ENCODE data around the gene NT5C1B.

Gene NT5C1B

DNA sequence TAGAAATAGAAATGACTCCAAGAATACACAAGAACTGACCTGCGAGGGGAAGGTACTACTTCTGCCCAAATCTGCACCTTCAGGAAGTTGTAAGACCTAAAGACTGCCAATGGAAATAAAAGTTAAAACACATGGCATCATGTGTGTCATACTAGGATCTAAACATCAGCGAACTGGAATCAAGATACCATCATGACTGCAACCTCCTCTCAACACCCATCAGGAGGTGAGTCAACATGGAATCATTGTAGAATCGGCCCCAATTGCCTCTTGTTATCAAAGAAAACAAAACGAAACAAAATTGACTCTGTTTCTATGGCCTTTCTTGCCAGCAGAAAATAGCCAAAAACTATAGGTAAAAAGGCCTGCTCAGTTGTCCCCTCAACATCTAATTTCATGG lies 44.0 kb downstream of the NT5C1B start:
- no peak overlapping the region for H3K4me3 ChIP-seq (ENCODE audit: low read depth in 1 of 5, low read length in 5 of 5)
- peaks cover 0 to 4% (median 4%) of the 10 kb centered on the region in 5 donors for H3K4me1 ChIP-seq (ENCODE audit: control insufficient read depth in 5 of 5, insufficient read depth in 5 of 5, low read length in 5 of 5)
- no peaks in the 10 kb centered on the region for H3K36me3 ChIP-seq (ENCODE audit: control insufficient read depth in 5 of 5, insufficient read depth in 5 of 5, low read length in 5 of 5)

DNA sequence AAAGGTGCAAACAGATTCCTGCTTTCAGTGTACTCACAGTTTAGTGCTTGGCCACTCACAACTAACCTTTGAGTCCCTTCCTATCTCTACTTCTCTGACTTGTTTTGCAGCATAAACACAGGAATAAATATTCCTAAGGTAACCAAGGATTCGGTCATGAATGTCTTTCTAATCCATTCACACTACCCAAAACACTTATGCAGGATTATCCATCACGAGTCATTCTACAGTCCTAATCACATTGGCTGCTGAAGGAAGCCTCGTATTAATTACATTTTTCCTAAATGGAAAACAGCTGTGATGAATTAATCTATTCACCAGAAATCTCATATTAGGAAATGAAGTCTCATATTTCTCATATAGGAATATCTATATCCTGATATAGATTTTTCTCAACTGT lies 45.2 kb downstream of the NT5C1B start:
- Histone ChIP-seq H3K27ac (ENCODE audit: low read depth, low read length) (no peak overlapping the region), H3K9ac (ENCODE audit: low read length in 5 of 5) (no peak overlapping the region), H3K27me3 (ENCODE audit: control insufficient read depth in 5 of 5, insufficient read depth in 4 of 5, low read length in 5 of 5) (no peaks in the 10 kb centered on the region), H3K4me1 (ENCODE audit: control insufficient read depth in 5 of 5, insufficient read depth in 5 of 5, low read length in 5 of 5) (peaks cover 0 to 4% (median 4%) of the 10 kb centered on the region in 5 donors), H3K36me3 (ENCODE audit: control insufficient read depth in 5 of 5, insufficient read depth in 5 of 5, low read length in 5 of 5) (no peaks in the 10 kb centered on the region), H3K4me3 (ENCODE audit: low read depth in 1 of 5, low read length in 5 of 5) (no peak overlapping the region), H3K9me3 (ENCODE audit: control insufficient read depth in 5 of 5, low read length in 5 of 5) (no peaks in the 10 kb centered on the region)

More for the DNA sequence above, 44.0 kb downstream of the NT5C1B start:
- Histone ChIP-seq H3K9ac (ENCODE audit: low read length in 5 of 5) (no peak overlapping the region), H3K9me3 (ENCODE audit: control insufficient read depth in 5 of 5, low read length in 5 of 5) (no peaks in the 10 kb centered on the region), H3K27ac (ENCODE audit: low read depth, low read length) (no peak overlapping the region), H3K27me3 (ENCODE audit: control insufficient read depth in 5 of 5, insufficient read depth in 4 of 5, low read length in 5 of 5) (no peaks in the 10 kb centered on the region)

DNA sequence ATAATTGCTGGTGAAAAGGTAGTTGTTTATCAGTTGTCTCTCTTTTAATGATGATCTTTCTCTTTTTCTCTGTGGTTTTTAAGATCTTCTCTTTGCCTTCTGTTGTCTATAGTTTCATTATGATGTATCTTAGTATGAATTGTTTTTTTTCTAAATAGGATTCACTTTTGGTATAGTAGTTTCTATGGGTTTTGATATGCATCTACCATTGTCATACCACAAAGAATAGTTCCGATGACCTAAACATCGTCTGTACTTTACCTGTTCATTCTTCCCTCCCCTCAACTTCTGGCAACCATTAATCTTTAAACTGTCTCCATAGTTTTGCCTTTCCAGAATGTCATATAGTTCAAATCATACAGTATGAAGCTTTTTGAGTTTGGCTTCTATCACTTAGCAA lies 48.5 kb downstream of the NT5C1B start:
- Histone ChIP-seq H3K9ac (ENCODE audit: low read length in 5 of 5) (no peak overlapping the region), H3K4me1 (ENCODE audit: control insufficient read depth in 5 of 5, insufficient read depth in 5 of 5, low read length in 5 of 5) (no peaks in the 10 kb centered on the region), H3K27ac (ENCODE audit: low read depth, low read length) (no peak overlapping the region), H3K27me3 (ENCODE audit: control insufficient read depth in 5 of 5, insufficient read depth in 4 of 5, low read length in 5 of 5) (no peaks in the 10 kb centered on the region), H3K4me3 (ENCODE audit: low read depth in 1 of 5, low read length in 5 of 5) (no peak overlapping the region), H3K36me3 (ENCODE audit: control insufficient read depth in 5 of 5, insufficient read depth in 5 of 5, low read length in 5 of 5) (no peaks in the 10 kb centered on the region), H3K9me3 (ENCODE audit: control insufficient read depth in 5 of 5, low read length in 5 of 5) (no peaks in the 10 kb centered on the region)

DNA sequence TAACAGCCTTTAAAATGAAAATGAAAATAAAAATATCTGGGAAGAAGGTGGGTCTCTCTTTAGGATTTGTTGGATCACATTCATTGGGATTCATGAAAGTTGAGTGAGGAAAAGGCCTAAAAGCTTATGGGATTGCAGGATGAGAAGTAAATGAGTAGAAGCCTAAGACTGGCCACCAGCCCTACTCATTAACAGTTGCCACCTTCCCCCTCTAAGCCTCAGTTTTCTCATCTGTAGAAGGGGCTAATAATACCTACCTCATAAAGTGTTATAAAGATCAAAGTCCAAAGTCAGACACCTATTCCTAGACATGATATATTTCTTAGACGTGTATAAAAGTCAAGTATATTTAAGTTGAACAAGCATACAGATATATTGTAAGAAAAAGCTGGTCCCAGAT lies 52.7 kb downstream of the NT5C1B start:
- H3K9ac ChIP-seq (ENCODE audit: low read length in 5 of 5) = no peak overlapping the region
- no peak overlapping the region for H3K4me3 ChIP-seq (ENCODE audit: low read depth in 1 of 5, low read length in 5 of 5)
- no peak overlapping the region for H3K27ac ChIP-seq (ENCODE audit: low read depth, low read length)
- no peaks in the 10 kb centered on the region for H3K36me3 ChIP-seq (ENCODE audit: control insufficient read depth in 5 of 5, insufficient read depth in 5 of 5, low read length in 5 of 5)
- H3K27me3 ChIP-seq (ENCODE audit: control insufficient read depth in 5 of 5, insufficient read depth in 4 of 5, low read length in 5 of 5) = no peaks in the 10 kb centered on the region
- H3K4me1 ChIP-seq (ENCODE audit: control insufficient read depth in 5 of 5, insufficient read depth in 5 of 5, low read length in 5 of 5) = no peaks in the 10 kb centered on the region
- H3K9me3 ChIP-seq (ENCODE audit: control insufficient read depth in 5 of 5, low read length in 5 of 5) = no peaks in the 10 kb centered on the region

DNA sequence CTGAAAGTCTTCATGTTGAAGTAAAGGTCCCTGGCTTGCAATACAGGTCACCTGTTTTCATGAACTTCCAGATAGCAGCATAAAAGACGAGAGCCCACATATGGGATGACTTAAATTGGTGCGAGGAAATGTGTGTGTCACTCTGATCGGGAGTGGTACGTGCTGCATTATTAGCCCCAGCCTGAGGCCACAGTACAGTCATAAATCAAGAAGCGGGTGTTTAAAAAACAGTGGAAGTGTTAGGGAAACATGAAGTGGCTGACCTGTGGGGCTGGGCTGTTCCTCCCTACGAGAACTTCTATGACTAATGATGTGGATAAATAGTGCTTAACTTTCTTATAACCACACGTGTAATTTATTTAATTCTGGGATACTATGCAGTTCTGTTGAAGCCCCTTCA lies 53.3 kb downstream of the NT5C1B start:
- Histone ChIP-seq H3K27me3 (ENCODE audit: control insufficient read depth in 5 of 5, insufficient read depth in 4 of 5, low read length in 5 of 5) (no peaks in the 10 kb centered on the region), H3K36me3 (ENCODE audit: control insufficient read depth in 5 of 5, insufficient read depth in 5 of 5, low read length in 5 of 5) (no peaks in the 10 kb centered on the region), H3K9ac (ENCODE audit: low read length in 5 of 5) (no peak overlapping the region), H3K9me3 (ENCODE audit: control insufficient read depth in 5 of 5, low read length in 5 of 5) (no peaks in the 10 kb centered on the region), H3K4me1 (ENCODE audit: control insufficient read depth in 5 of 5, insufficient read depth in 5 of 5, low read length in 5 of 5) (no peaks in the 10 kb centered on the region), H3K4me3 (ENCODE audit: low read depth in 1 of 5, low read length in 5 of 5) (no peak overlapping the region), H3K27ac (ENCODE audit: low read depth, low read length) (no peak overlapping the region)

DNA sequence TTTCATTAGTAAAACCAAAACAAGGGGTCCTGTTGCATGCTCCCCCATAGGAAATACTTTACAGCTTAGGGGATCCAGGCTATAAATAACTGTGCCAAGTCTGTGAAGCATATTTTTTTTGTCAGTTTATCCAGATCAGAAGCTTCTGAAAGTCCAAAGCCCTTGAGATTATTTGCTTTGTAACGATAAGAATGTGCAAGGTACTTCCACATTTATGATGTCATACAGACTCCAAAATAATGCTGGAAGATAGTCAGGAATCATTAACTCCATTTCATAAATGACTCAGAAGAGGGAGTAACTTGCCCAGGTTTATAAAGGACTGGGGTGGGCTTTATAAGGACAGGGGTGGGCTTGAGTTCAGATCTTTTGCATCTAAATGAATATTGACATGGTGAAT lies 58.2 kb downstream of the NT5C1B start:
- no peak overlapping the region for H3K27ac ChIP-seq (ENCODE audit: low read depth, low read length)
- H3K4me1 ChIP-seq (ENCODE audit: control insufficient read depth in 5 of 5, insufficient read depth in 5 of 5, low read length in 5 of 5) = no peaks in the 10 kb centered on the region
- H3K36me3 ChIP-seq (ENCODE audit: control insufficient read depth in 5 of 5, insufficient read depth in 5 of 5, low read length in 5 of 5) = no peaks in the 10 kb centered on the region
- H3K9me3 ChIP-seq (ENCODE audit: control insufficient read depth in 5 of 5, low read length in 5 of 5) = no peaks in the 10 kb centered on the region
- H3K9ac ChIP-seq (ENCODE audit: low read length in 5 of 5) = no peak overlapping the region
- H3K27me3 ChIP-seq (ENCODE audit: control insufficient read depth in 5 of 5, insufficient read depth in 4 of 5, low read length in 5 of 5) = no peaks in the 10 kb centered on the region
- H3K4me3 ChIP-seq (ENCODE audit: low read depth in 1 of 5, low read length in 5 of 5) = no peak overlapping the region

DNA sequence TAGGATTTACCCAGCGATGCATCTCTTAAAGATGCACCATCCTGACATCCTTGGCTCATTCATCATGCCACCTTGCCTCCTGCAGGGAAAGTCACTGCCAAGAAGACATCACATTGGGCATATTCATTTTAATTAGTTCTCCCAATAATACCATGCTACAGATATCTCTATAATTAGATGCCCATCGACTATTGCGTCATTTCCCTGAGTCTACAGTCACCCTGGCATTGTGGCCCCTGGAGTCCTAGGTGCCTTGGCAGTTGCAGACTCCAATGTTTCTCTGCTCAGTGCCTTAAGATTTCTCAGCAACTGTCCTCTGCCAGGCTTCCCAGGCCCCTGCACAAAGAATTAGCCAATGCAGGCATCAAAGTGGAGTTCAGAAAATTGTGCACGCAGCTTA lies 61.5 kb downstream of the NT5C1B start:
- no peaks in the 10 kb centered on the region for H3K9me3 ChIP-seq (ENCODE audit: control insufficient read depth in 5 of 5, low read length in 5 of 5)
- H3K9ac ChIP-seq (ENCODE audit: low read length in 5 of 5) = no peak overlapping the region
- H3K27ac ChIP-seq (ENCODE audit: low read depth, low read length) = no peak overlapping the region
- no peaks in the 10 kb centered on the region for H3K36me3 ChIP-seq (ENCODE audit: control insufficient read depth in 5 of 5, insufficient read depth in 5 of 5, low read length in 5 of 5)
- H3K4me1 ChIP-seq (ENCODE audit: control insufficient read depth in 5 of 5, insufficient read depth in 5 of 5, low read length in 5 of 5) = no peaks in the 10 kb centered on the region
- H3K4me3 ChIP-seq (ENCODE audit: low read depth in 1 of 5, low read length in 5 of 5) = no peak overlapping the region
- H3K27me3 ChIP-seq (ENCODE audit: control insufficient read depth in 5 of 5, insufficient read depth in 4 of 5, low read length in 5 of 5) = no peaks in the 10 kb centered on the region

DNA sequence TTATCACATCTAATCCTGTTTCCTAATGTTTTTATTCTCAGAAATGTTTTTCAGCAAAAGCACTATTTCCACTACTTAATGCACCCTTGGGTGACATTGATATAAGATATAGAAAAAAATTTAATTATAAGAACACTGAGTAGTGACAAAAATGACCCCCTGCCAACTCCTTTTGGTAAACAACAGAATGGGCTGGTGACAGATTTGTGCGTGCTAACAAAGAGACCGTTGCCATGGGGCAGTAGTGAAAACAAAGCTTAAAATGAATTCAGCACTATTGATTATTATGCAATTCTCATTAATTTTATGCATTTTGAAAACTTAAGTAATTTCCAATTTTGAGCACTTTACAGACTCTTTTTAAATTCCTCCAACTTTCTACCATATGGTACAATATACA lies 62.0 kb downstream of the NT5C1B start:
- H3K27ac ChIP-seq (ENCODE audit: low read depth, low read length) = no peak overlapping the region
- H3K9me3 ChIP-seq (ENCODE audit: control insufficient read depth in 5 of 5, low read length in 5 of 5) = no peaks in the 10 kb centered on the region

DNA sequence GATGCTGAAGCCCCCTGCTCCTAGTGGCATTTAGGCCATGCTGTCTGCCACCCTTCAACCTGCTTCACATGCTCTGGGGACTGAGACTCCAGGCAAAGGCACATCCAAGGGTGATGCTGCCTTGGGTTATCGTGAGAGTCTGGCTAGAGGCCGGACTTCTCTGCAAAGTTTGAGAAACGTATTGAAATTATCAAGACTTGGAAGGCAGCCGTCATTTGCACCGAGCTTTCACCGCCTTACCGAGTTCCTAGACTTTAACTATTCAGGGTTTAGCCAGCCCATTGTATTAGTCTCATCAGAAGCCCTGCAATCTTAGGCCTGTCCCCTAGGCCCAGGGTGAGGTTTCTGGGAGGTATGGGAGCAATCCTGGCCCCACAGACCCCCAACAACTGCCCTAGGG lies 62.9 kb downstream of the NT5C1B start:
- H3K9me3 ChIP-seq (ENCODE audit: control insufficient read depth in 5 of 5, low read length in 5 of 5) = no peaks in the 10 kb centered on the region
- H3K4me1 ChIP-seq (ENCODE audit: control insufficient read depth in 5 of 5, insufficient read depth in 5 of 5, low read length in 5 of 5) = no peaks in the 10 kb centered on the region
- H3K27me3 ChIP-seq (ENCODE audit: control insufficient read depth in 5 of 5, insufficient read depth in 4 of 5, low read length in 5 of 5) = no peaks in the 10 kb centered on the region
- H3K36me3 ChIP-seq (ENCODE audit: control insufficient read depth in 5 of 5, insufficient read depth in 5 of 5, low read length in 5 of 5) = no peaks in the 10 kb centered on the region
- no peak overlapping the region for H3K9ac ChIP-seq (ENCODE audit: low read length in 5 of 5)
- H3K4me3 ChIP-seq (ENCODE audit: low read depth in 1 of 5, low read length in 5 of 5) = no peak overlapping the region
- no peak overlapping the region for H3K27ac ChIP-seq (ENCODE audit: low read depth, low read length)

More for the DNA sequence above, 62.0 kb downstream of the NT5C1B start:
- Histone ChIP-seq H3K4me3 (ENCODE audit: low read depth in 1 of 5, low read length in 5 of 5) (no peak overlapping the region), H3K27me3 (ENCODE audit: control insufficient read depth in 5 of 5, insufficient read depth in 4 of 5, low read length in 5 of 5) (no peaks in the 10 kb centered on the region), H3K4me1 (ENCODE audit: control insufficient read depth in 5 of 5, insufficient read depth in 5 of 5, low read length in 5 of 5) (no peaks in the 10 kb centered on the region), H3K36me3 (ENCODE audit: control insufficient read depth in 5 of 5, insufficient read depth in 5 of 5, low read length in 5 of 5) (no peaks in the 10 kb centered on the region), H3K9ac (ENCODE audit: low read length in 5 of 5) (no peak overlapping the region)

DNA sequence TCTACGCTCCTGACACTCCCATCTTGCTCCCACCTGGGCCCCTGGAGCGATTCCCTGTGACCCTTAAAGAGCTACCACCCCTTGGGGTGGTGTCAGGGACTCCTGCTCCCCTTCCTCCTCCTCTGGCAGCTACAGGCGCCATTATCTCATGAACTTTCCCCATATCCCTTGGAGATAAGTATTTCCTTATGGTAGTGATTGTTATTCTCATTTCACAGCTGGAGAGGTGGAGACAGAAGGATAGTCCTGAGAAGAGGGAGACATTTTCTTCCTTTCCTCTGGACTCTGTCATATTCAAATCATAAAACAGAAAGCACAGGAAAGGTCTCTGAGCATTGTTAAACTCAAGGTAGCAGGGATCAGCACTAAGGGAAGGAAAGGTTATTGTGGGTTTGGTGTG lies 63.5 kb downstream of the NT5C1B start:
- H3K36me3 ChIP-seq (ENCODE audit: control insufficient read depth in 5 of 5, insufficient read depth in 5 of 5, low read length in 5 of 5) = no peaks in the 10 kb centered on the region
- peaks cover 0 to 3% (median 0%) of the 10 kb centered on the region in 5 donors for H3K4me1 ChIP-seq (ENCODE audit: control insufficient read depth in 5 of 5, insufficient read depth in 5 of 5, low read length in 5 of 5)
- no peak overlapping the region for H3K9ac ChIP-seq (ENCODE audit: low read length in 5 of 5)
- H3K27ac ChIP-seq (ENCODE audit: low read depth, low read length) = no peak overlapping the region
- H3K27me3 ChIP-seq (ENCODE audit: control insufficient read depth in 5 of 5, insufficient read depth in 4 of 5, low read length in 5 of 5) = no peaks in the 10 kb centered on the region
- H3K9me3 ChIP-seq (ENCODE audit: control insufficient read depth in 5 of 5, low read length in 5 of 5) = no peaks in the 10 kb centered on the region
- no peak overlapping the region for H3K4me3 ChIP-seq (ENCODE audit: low read depth in 1 of 5, low read length in 5 of 5)

DNA sequence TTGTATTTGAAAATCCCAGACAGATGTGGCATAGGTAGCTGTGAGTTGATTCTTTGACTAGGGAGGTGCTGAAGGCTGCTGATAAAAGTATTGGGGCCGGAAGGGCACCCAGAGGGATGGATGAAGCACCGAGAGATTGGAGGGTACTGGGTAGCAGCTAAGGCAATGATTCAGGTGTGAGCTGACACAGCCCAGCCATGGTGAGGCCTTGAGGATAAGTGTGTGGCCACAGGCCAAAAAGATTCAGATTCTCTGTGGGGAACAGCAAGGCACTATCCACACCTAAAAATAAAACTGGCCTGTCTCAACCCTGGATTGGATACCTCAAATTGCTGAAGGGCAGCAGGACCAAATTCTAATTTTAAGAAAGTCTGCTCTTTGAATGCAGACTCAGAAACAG lies 64.1 kb downstream of the NT5C1B start:
- H3K36me3 ChIP-seq (ENCODE audit: control insufficient read depth in 5 of 5, insufficient read depth in 5 of 5, low read length in 5 of 5) = no peaks in the 10 kb centered on the region
- H3K9ac ChIP-seq (ENCODE audit: low read length in 5 of 5) = no peak overlapping the region
- no peak overlapping the region for H3K27ac ChIP-seq (ENCODE audit: low read depth, low read length)
- no peaks in the 10 kb centered on the region for H3K9me3 ChIP-seq (ENCODE audit: control insufficient read depth in 5 of 5, low read length in 5 of 5)
- no peak overlapping the region for H3K4me3 ChIP-seq (ENCODE audit: low read depth in 1 of 5, low read length in 5 of 5)
- peaks cover 0 to 2% (median 0%) of the 10 kb centered on the region in 5 donors for H3K27me3 ChIP-seq (ENCODE audit: control insufficient read depth in 5 of 5, insufficient read depth in 4 of 5, low read length in 5 of 5)
- H3K4me1 ChIP-seq (ENCODE audit: control insufficient read depth in 5 of 5, insufficient read depth in 5 of 5, low read length in 5 of 5) = peaks cover 0 to 5% (median 0%) of the 10 kb centered on the region in 5 donors
